AG04450 (cell line): ENCODE results near the gene KLC1. TPM values are rescaled to one million over a fixed set of nuclear protein-coding genes. Genes with fewer than 3 reads are reported as not detected.
"Not testable (repeated sequence)": the region's sequence is repeated elsewhere in the genome, so short reads cannot be mapped to it uniquely, and the experiment has no call there.

Experiments
- CTCF ChIA-PET: fragments of 300-600, 350-600 bp; formaldehyde crosslinking; extraction: SDS; loops from one replicate; lab custom pipeline; 2022; ENCODE audit warnings: antibody characterized with exemption, inconsistent platforms; lab: Charles Lee
- POLR2A ChIA-PET: fragments of 350-600 bp; formaldehyde crosslinking; extraction: SDS; loops from one replicate; lab custom pipeline; 2021; ENCODE audit warnings: antibody characterized with exemption, inconsistent platforms; lab: Yijun Ruan, JAX
- DNase-seq: peaks from one replicate; pipeline ENCODE4 v3.0.0-alpha.2; 2011; ENCODE audit warnings: low read depth, low spot score
- H3K27ac ChIP-seq: one replicate; pipeline ENCODE4 v1.5.1; 2012; ENCODE audit warnings: low read depth, low read length, control low read depth
- H3K27me3 ChIP-seq: one replicate; pipeline ENCODE4 v1.6.0; 2012; ENCODE audit warnings: low read length; ENCODE audit not compliant: control insufficient read depth, insufficient read depth
- H3K4me3 ChIP-seq: 2 replicates; pipeline ENCODE4 v1.5.1; 2011; ENCODE audit warnings: mild to moderate bottlenecking, low read depth, low read length, control low read depth
- H3K9me3 ChIP-seq: 2 replicates; pipeline ENCODE4 v1.5.1; 2012; ENCODE audit warnings: low read length; ENCODE audit not compliant: control insufficient read depth, insufficient read depth
- CTCF ChIP-seq: IDR thresholded peaks from 2 replicates; pipeline ENCODE4 v1.5.1; 2011; ENCODE audit warnings: low read depth, low read length, control low read depth, inconsistent platforms
- polyA plus RNA-seq: library from polyadenylated mRNA; depleted of rRNA; stranded (reverse); fragments of >200 nt; gene quantifications from 2 replicates; pipeline ENCODE4 v1.2.3, GENCODE V29; 2011

The KLC1 gene
- polyA plus RNA-seq, 1 experiment = 160 TPM

- Histone ChIP-seq H3K27ac (no peak overlapping the region), H3K9me3 (peaks cover 18% of the 10 kb centered on the region), H3K4me3 (peak overlapping the region; percentile 35), H3K27me3 (peaks cover 4% of the 10 kb centered on the region)
- peak; percentile 45 for TF ChIP-seq CTCF
- peak; percentile 80 for DNase-seq
- CTCF ChIA-PET = no interaction called here
- POLR2A ChIA-PET = interaction anchor here (0.9 to 1.4 kb wide), 3 partner anchors 11 to 57 kb away, joined by 3 to 7 read pairs (median 4); partner anchors contain the start of gene KLC1
Measured at GRCh38 chr14:103606963-103607668, 21.9 kb upstream of the KLC1 start.

- Histone ChIP-seq H3K27me3 (peaks cover 4% of the 10 kb centered on the region), H3K9me3 (peaks cover 18% of the 10 kb centered on the region), H3K27ac (no peak overlapping the region), H3K4me3 (no peak overlapping the region)
- CTCF ChIA-PET = no interaction called here
- no peak for DNase-seq
- no peak for TF ChIP-seq CTCF
- POLR2A ChIA-PET = interaction anchor here (1.4 kb wide), 1 partner anchor 21 kb away, joined by 7 read pairs; the partner anchor contains the start of gene KLC1
Measured at GRCh38 chr14:103607822-103608221, 21.2 kb upstream of the KLC1 start.

GRCh38 chr14:103609081-103609480, 19.9 kb upstream of the KLC1 start:
- POLR2A ChIA-PET, H3K27me3 ChIP-seq, H3K27ac ChIP-seq, H3K4me3 ChIP-seq, DNase-seq: not testable (repeated sequence)
- CTCF ChIA-PET = interaction anchor here (0.6 kb wide), 2 partner anchors 9 to 358 kb away, joined by 3 to 4 read pairs; no protein-coding TSS in a partner anchor
- peaks cover 18% of the 10 kb centered on the region for H3K9me3 ChIP-seq

- peaks cover 4% of the 10 kb centered on the region for H3K27me3 ChIP-seq
- H3K4me3 ChIP-seq = no peak overlapping the region
- TF ChIP-seq CTCF = no peak
- peak overlapping the region; percentile 2 for H3K27ac ChIP-seq
- no peak for DNase-seq
- H3K9me3 ChIP-seq = peaks cover 18% of the 10 kb centered on the region
- CTCF ChIA-PET = no interaction called here
- POLR2A ChIA-PET = no interaction called here
Measured at GRCh38 chr14:103611215-103611614, 17.8 kb upstream of the KLC1 start.

- no peak overlapping the region for H3K4me3 ChIP-seq
- no peak overlapping the region for H3K27ac ChIP-seq
- peak; percentile 50 for TF ChIP-seq CTCF
- CTCF ChIA-PET = interaction anchor here (0.6 to 0.7 kb wide), 3 partner anchors 9 to 81 kb away, joined by 3 read pairs; no protein-coding TSS in a partner anchor
- peaks cover under 1% of the 10 kb centered on the region for H3K27me3 ChIP-seq
- POLR2A ChIA-PET = no interaction called here
- no peak for DNase-seq
- peaks cover 18% of the 10 kb centered on the region for H3K9me3 ChIP-seq
Measured at GRCh38 chr14:103613517-103613916, 15.5 kb upstream of the KLC1 start.
